PC-9 (cell line): ENCODE measurements around the gene PTPRCAP. TPM values are rescaled to one million over a fixed set of nuclear protein-coding genes. Genes with fewer than 3 reads are reported as not detected.
A peak's percentile ranks its signal among the peaks of the same experiment; 100 is the strongest.

Experiments used
- BruUV-seq: library from RNA; stranded (reverse); fragments of 400-500 nt; replicated peaks from 2 replicates; lab custom pipeline; 2021; lab: Mats Ljungman, UMichigan
- CTCF ChIA-PET: fragments of 300-600 bp; sonication (Branson Sonifier 250); formaldehyde crosslinking; loops from one replicate; lab custom pipeline; 2022; ENCODE audit warnings: antibody characterized with exemption; lab: Charles Lee
- POLR2A ChIA-PET: fragments of 300-600 bp; sonication (Branson Sonifier 250); formaldehyde crosslinking; loops from one replicate; lab custom pipeline; 2022; ENCODE audit warnings: antibody characterized with exemption; ENCODE audit not compliant: unreplicated experiment; lab: Charles Lee
- DNase-seq, 2 experiments: peaks; one replicate each; pipeline versions ENCODE4 v3.0.0 to v3.0.0-alpha.2; 2015 to 2022; ENCODE audit warnings: mixed read lengths in 1 of 2
- H2AFZ ChIP-seq: fragments of 200-600 bp; sonication (generic); 2 replicates; pipeline ENCODE4 v1.8.1; 2017; ENCODE audit warnings: antibody characterized with exemption
- H3F3A ChIP-seq: fragments of 200-600 bp; sonication (generic); 2 replicates; pipeline ENCODE4 v1.8.1; 2017; ENCODE audit warnings: antibody characterized with exemption, mild to moderate bottlenecking, low read depth; ENCODE audit not compliant: insufficient read depth
- H3K27ac ChIP-seq: fragments of 200-600 bp; sonication (generic); 2 replicates; pipeline ENCODE4 v1.6.1; 2016; ENCODE audit warnings: mixed run types
- H3K27me3 ChIP-seq: fragments of 200-600 bp; sonication (generic); 2 replicates; pipeline ENCODE4 v1.6.1; 2016; ENCODE audit warnings: low read depth, mixed run types; ENCODE audit not compliant: insufficient read depth
- H3K36me3 ChIP-seq: fragments of 200-600 bp; sonication (generic); 2 replicates; pipeline ENCODE4 v1.6.1; 2016; ENCODE audit warnings: low read depth, mixed run types
- H3K4me1 ChIP-seq: fragments of 200-600 bp; sonication (generic); replicated peaks from 2 replicates; pipeline ENCODE4 v1.6.1; 2016; ENCODE audit warnings: mixed run types; ENCODE audit not compliant: insufficient read depth
- H3K4me2 ChIP-seq: fragments of 200-600 bp; sonication (generic); 2 replicates; pipeline ENCODE4 v1.6.1; 2017; ENCODE audit warnings: mixed run types
- H3K4me3 ChIP-seq: fragments of 200-600 bp; sonication (generic); 2 replicates; pipeline ENCODE4 v1.6.1; 2016; ENCODE audit warnings: mixed run types
- H3K79me2 ChIP-seq: fragments of 200-600 bp; sonication (generic); 2 replicates; pipeline ENCODE4 v1.6.1; 2017; ENCODE audit warnings: low read depth, mixed run types
- H3K9me2 ChIP-seq: fragments of 200-600 bp; sonication (generic); 2 replicates; pipeline ENCODE4 v1.8.1; 2017; ENCODE audit warnings: mild to moderate bottlenecking; ENCODE audit not compliant: insufficient read depth
- H3K9me3 ChIP-seq: fragments of 200-600 bp; sonication (generic); 2 replicates; pipeline ENCODE4 v1.8.1; 2016; ENCODE audit warnings: low read depth; ENCODE audit not compliant: insufficient read depth
- H4K20me1 ChIP-seq: fragments of 200-600 bp; sonication (generic); 2 replicates; pipeline ENCODE4 v1.8.1; 2017; ENCODE audit not compliant: insufficient read depth
- EZH2 ChIP-seq: fragments of 200-600 bp; sonication (generic); IDR thresholded peaks from 2 replicates; pipeline ENCODE4 v1.8.0; 2017; ENCODE audit warnings: antibody characterized with exemption, low read depth
- intact Hi-C: fragments of 100-400 bp; cut with micrococcal nuclease; formaldehyde crosslinking; loops from one replicate; pipeline ENCODE4 v1.10.0; 2022; ENCODE audit not compliant: unreplicated experiment
- total RNA-seq: library from RNA; stranded (reverse); gene quantifications from 2 replicates; pipeline ENCODE4 v1.2.3, GENCODE V29; 2021
- TF ChIP-seq, protein P1 (sequence below): fragments of 200-600 bp; sonication (generic); conservative IDR thresholded peaks from 2 replicates; pipeline ENCODE4 v1.6.1; 2017; ENCODE audit warnings: mixed run types, antibody characterized with exemption, mild to moderate bottlenecking, moderate library complexity

PTPRCAP gene
- total RNA-seq, 1 experiment from 2014 or later, result 1.3 TPM

GRCh38 chr11:67423891-67424613 lies 13.4 kb downstream of the PTPRCAP start:
- H4K20me1 ChIP-seq, result no peaks in the 10 kb centered on the region
- no peaks in the 10 kb centered on the region for H3K9me3 ChIP-seq
- ChIA-PET POLR2A (interaction anchor here (0.6 to 0.7 kb wide), 3 partner anchors 18 to 121 kb away, joined by 3 read pairs; partner anchors contain the start of gene SSH3), CTCF (no interaction called here)
- H3K36me3 ChIP-seq, result no peaks in the 10 kb centered on the region
- no peak overlapping the region for H3K27ac ChIP-seq
- H3K4me3 ChIP-seq, result no peak overlapping the region
- peaks cover 29% of the 10 kb centered on the region; the same call in 1 of the 2 replicates for H3F3A ChIP-seq
- DNase-seq, result no peak
- intact Hi-C loops, result no loop called here
- TF ChIP-seq EZH2, result no peak
- TF ChIP-seq, protein P1, sequence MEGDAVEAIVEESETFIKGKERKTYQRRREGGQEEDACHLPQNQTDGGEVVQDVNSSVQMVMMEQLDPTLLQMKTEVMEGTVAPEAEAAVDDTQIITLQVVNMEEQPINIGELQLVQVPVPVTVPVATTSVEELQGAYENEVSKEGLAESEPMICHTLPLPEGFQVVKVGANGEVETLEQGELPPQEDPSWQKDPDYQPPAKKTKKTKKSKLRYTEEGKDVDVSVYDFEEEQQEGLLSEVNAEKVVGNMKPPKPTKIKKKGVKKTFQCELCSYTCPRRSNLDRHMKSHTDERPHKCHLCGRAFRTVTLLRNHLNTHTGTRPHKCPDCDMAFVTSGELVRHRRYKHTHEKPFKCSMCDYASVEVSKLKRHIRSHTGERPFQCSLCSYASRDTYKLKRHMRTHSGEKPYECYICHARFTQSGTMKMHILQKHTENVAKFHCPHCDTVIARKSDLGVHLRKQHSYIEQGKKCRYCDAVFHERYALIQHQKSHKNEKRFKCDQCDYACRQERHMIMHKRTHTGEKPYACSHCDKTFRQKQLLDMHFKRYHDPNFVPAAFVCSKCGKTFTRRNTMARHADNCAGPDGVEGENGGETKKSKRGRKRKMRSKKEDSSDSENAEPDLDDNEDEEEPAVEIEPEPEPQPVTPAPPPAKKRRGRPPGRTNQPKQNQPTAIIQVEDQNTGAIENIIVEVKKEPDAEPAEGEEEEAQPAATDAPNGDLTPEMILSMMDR, result no peak
- peaks cover 27% of the 10 kb centered on the region for H3K4me1 ChIP-seq
- H2AFZ ChIP-seq, result no peak overlapping the region
- no peak overlapping the region for H3K4me2 ChIP-seq
- no peaks in the 10 kb centered on the region for H3K9me2 ChIP-seq
- no TSS peak for BruUV-seq
- H3K27me3 ChIP-seq, result no peaks in the 10 kb centered on the region
- peaks cover 7% of the 10 kb centered on the region for H3K79me2 ChIP-seq

DNA sequence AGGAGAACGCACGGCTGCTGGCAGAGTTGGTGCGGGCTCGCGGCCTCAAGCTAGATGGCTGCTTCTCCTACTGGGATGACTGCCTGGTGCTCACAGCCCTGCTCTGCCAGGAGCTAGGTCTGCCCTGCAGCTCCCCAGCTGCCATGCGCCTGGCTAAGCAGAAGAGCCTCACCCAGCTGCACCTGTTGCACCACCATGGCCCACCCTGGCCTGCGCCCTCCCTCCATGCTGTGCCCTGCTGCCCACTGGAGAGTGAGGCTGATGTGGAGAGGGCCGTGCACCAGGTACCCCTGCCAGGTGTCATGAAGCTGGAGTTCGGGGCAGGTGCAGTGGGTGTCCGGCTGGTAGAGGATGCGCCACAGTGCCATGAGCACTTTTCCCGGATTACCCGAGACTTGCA lies 14.0 kb downstream of the PTPRCAP start:
- Histone ChIP-seq H2AFZ (no peak overlapping the region), H3K4me2 (no peak overlapping the region), H3K36me3 (no peaks in the 10 kb centered on the region), H3K4me1 (peaks cover 24% of the 10 kb centered on the region), H3K9me2 (no peaks in the 10 kb centered on the region), H4K20me1 (no peaks in the 10 kb centered on the region), H3K27ac (no peak overlapping the region), H3K27me3 (no peaks in the 10 kb centered on the region), H3K4me3 (no peak overlapping the region), H3F3A (peaks cover 29% of the 10 kb centered on the region; the same call in 1 of the 2 replicates), H3K79me2 (peaks cover 1% of the 10 kb centered on the region), H3K9me3 (no peaks in the 10 kb centered on the region)
- POLR2A ChIA-PET, result interaction anchor here (0.5 to 0.6 kb wide), 2 partner anchors 18 to 53 kb away, joined by 3 to 6 read pairs; no protein-coding TSS in a partner anchor
- no TSS peak for BruUV-seq
- intact Hi-C loops, result no loop called here
- no peak for TF ChIP-seq EZH2
- TF ChIP-seq, protein P1, result no peak
- CTCF ChIA-PET, result interaction anchor here (1.0 kb wide), 1 partner anchor 45 kb away, joined by 4 read pairs; the partner anchor contains the start of gene TMEM134
- no peak for DNase-seq

- Histone ChIP-seq H3K4me2 (peak overlapping the region; percentile 47), H2AFZ (no peak overlapping the region), H3K9me3 (no peaks in the 10 kb centered on the region), H3F3A (peaks cover 30% of the 10 kb centered on the region; the same call in 1 of the 2 replicates), H4K20me1 (no peaks in the 10 kb centered on the region), H3K79me2 (no peaks in the 10 kb centered on the region), H3K4me1 (peaks cover 24% of the 10 kb centered on the region), H3K36me3 (no peaks in the 10 kb centered on the region), H3K9me2 (no peaks in the 10 kb centered on the region), H3K27ac (peak overlapping the region; percentile 36), H3K4me3 (no peak overlapping the region), H3K27me3 (no peaks in the 10 kb centered on the region)
- POLR2A ChIA-PET, result interaction anchor here (0.5 kb wide), 1 partner anchor 52 kb away, joined by 6 read pairs; no protein-coding TSS in a partner anchor
- TF ChIP-seq, protein P1, result no peak
- TF ChIP-seq EZH2, result no peak
- intact Hi-C loops, result no loop called here
- peak; percentile 77 to 81 for DNase-seq
- BruUV-seq, result no TSS peak
- CTCF ChIA-PET, result interaction anchor here (1.0 kb wide), 1 partner anchor 46 kb away, joined by 4 read pairs; the partner anchor contains the start of gene TMEM134
Measured at GRCh38 chr11:67422891-67423290, 14.6 kb downstream of the PTPRCAP start.
